CD4-positive, alpha-beta T cell (primary cell): ENCODE data around the gene CFAP161. TPM values are rescaled to one million over a fixed set of nuclear protein-coding genes. Genes with fewer than 3 reads are reported as not detected.

ENCODE experiments used
- ATAC-seq: fragments of 200-7000 bp; cut with Tn5 transposase; one replicate; pipeline ENCODE4 v1.10.0; 2022; ENCODE audit warnings: mild to moderate bottlenecking; ENCODE audit not compliant: poor library complexity
- CTCF ChIA-PET: fragments of 350-600 bp; sonication (Branson Sonifier 250); formaldehyde crosslinking; loops from one replicate; lab custom pipeline; 2021; ENCODE audit warnings: antibody characterized with exemption, inconsistent platforms; lab: Charles Lee
- POLR2A ChIA-PET: fragments of 350-600 bp; sonication (Branson Sonifier 250); formaldehyde crosslinking; loops from one replicate; lab custom pipeline; 2021; ENCODE audit warnings: antibody characterized with exemption, inconsistent platforms; lab: Charles Lee
- DNase-seq, 14 experiments: peaks; one replicate each; pipeline ENCODE4 v3.0.0-alpha.2; 2013 to 2020; ENCODE audit warnings: mixed read lengths in 2 of 14
- H3K27ac ChIP-seq, 2 donors: one replicate each; pipeline versions ENCODE4 v1.5.1 to v1.7.0; 2013; ENCODE audit warnings: low read length in 2 of 2, low read depth in 1 of 2, mild to moderate bottlenecking in 1 of 2
- H3K27me3 ChIP-seq, 2 experiments: 1 replicate in 1 of 2; 2 replicates in 1 of 2; pipeline versions ENCODE4 v1.6.1 to v1.7.0; 2013; ENCODE audit warnings: low read length in 2 of 2, control low read depth in 1 of 2, mild to moderate bottlenecking in 1 of 2, moderate library complexity in 1 of 2; ENCODE audit not compliant: insufficient read depth in 2 of 2, control insufficient read depth in 1 of 2
- H3K36me3 ChIP-seq: one replicate; pipeline ENCODE4 v1.6.1; 2013; ENCODE audit warnings: low read length, control low read depth; ENCODE audit not compliant: insufficient read depth
- H3K4me1 ChIP-seq: one replicate; pipeline ENCODE4 v1.6.1; 2013; ENCODE audit warnings: low read length, control low read depth; ENCODE audit not compliant: insufficient read depth
- H3K4me3 ChIP-seq: one replicate; pipeline ENCODE4 v1.5.1; 2013; ENCODE audit warnings: mild to moderate bottlenecking, low read length, moderate library complexity
- H3K9me3 ChIP-seq, 2 experiments: 1 replicate in 1 of 2; 2 replicates in 1 of 2; pipeline versions ENCODE4 v1.6.1 to v1.7.0; 2013; ENCODE audit warnings: low read length in 2 of 2, mild to moderate bottlenecking in 2 of 2, control low read depth in 1 of 2, moderate library complexity in 1 of 2; ENCODE audit not compliant: control insufficient read depth in 1 of 2, insufficient read depth in 1 of 2
- H3K27ac Mint-ChIP-seq: one replicate; pipeline ENCODE4 v1.8.0; 2020; ENCODE audit warnings: mixed read lengths
- H3K27me3 Mint-ChIP-seq: one replicate; pipeline ENCODE4 v1.8.0; 2021; ENCODE audit warnings: mixed read lengths
- H3K36me3 Mint-ChIP-seq: one replicate; pipeline ENCODE4 v1.8.0; 2021; ENCODE audit warnings: low read depth, mixed read lengths
- H3K4me1 Mint-ChIP-seq: one replicate; pipeline ENCODE4 v1.8.0; 2021; ENCODE audit warnings: low read depth, mixed read lengths
- H3K4me3 Mint-ChIP-seq: one replicate; pipeline ENCODE4 v1.8.0; 2020; ENCODE audit warnings: mild to moderate bottlenecking, mixed read lengths
- H3K9me3 Mint-ChIP-seq: one replicate; pipeline ENCODE4 v1.8.0; 2020; ENCODE audit warnings: mixed read lengths
- intact Hi-C, 2 experiments: fragments of 100-400 bp; cut with DNase I in 1 of 2; cut with micrococcal nuclease in 1 of 2; formaldehyde crosslinking; loops; one replicate each; pipeline versions ENCODE4 v1.15.1 to v1.9.0; 2023 to 2025; cut with DNase I, micrococcal nuclease
- total RNA-seq, 174 experiments: library from RNA in 2 of 174; stranded (reverse) in 2 of 174; gene quantifications; one replicate each; pipeline ENCODE4 v1.2.3 and lab custom pipeline; 2021 to 2026
- TF ChIP-seq, protein P1 (sequence below): fragments of 200-600 bp; IDR thresholded peaks from one replicate; pipeline ENCODE4 v1.8.0; 2022; ENCODE audit warnings: antibody characterized with exemption, mild to moderate bottlenecking

Gene CFAP161
- total RNA-seq, 2 experiments from 2014 or later = not detected

DNA sequence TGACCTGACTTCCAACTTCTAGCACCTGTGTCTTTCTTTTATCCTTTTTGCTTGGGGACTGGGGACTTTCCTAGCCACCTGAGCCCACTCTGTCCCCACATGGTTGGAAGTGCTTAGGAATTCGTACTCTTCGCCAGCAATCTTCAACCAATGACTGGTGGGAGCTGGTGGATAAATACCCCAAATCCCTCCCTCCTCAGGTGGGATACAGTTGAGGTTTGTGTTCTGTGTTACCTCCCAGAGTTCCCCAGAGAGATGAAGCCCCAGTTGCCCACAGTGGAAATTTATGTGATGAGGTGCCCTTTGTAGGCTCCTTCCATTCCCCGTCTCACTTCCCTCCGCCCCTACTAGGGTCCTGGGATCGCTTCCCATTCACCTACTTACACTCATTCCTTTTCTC is 40.1 kb upstream of the CFAP161 start:
- H3K4me1 ChIP-seq = peaks cover 2% of the 10 kb centered on the region
- ChIA-PET CTCF (no interaction called here), POLR2A (no interaction called here)
- peaks cover 71% of the 10 kb centered on the region for H3K27me3 Mint-ChIP-seq
- intact Hi-C loops = no loop called here
- no peaks in the 10 kb centered on the region for H3K9me3 Mint-ChIP-seq
- no peak overlapping the region for H3K4me3 ChIP-seq
- H3K36me3 Mint-ChIP-seq = no peaks in the 10 kb centered on the region
- H3K4me3 Mint-ChIP-seq = no peak overlapping the region
- H3K4me1 Mint-ChIP-seq = peaks cover 13% of the 10 kb centered on the region
- no peak for DNase-seq
- H3K36me3 ChIP-seq = no peaks in the 10 kb centered on the region
- no peaks in the 10 kb centered on the region for H3K9me3 ChIP-seq
- H3K27me3 ChIP-seq = peaks cover 25 to 28% of the 10 kb centered on the region in 2 experiments
- ATAC-seq = no peak
- H3K27ac ChIP-seq = no peak overlapping the region
- TF ChIP-seq, protein P1, sequence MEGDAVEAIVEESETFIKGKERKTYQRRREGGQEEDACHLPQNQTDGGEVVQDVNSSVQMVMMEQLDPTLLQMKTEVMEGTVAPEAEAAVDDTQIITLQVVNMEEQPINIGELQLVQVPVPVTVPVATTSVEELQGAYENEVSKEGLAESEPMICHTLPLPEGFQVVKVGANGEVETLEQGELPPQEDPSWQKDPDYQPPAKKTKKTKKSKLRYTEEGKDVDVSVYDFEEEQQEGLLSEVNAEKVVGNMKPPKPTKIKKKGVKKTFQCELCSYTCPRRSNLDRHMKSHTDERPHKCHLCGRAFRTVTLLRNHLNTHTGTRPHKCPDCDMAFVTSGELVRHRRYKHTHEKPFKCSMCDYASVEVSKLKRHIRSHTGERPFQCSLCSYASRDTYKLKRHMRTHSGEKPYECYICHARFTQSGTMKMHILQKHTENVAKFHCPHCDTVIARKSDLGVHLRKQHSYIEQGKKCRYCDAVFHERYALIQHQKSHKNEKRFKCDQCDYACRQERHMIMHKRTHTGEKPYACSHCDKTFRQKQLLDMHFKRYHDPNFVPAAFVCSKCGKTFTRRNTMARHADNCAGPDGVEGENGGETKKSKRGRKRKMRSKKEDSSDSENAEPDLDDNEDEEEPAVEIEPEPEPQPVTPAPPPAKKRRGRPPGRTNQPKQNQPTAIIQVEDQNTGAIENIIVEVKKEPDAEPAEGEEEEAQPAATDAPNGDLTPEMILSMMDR = no peak
- no peak overlapping the region for H3K27ac Mint-ChIP-seq

DNA sequence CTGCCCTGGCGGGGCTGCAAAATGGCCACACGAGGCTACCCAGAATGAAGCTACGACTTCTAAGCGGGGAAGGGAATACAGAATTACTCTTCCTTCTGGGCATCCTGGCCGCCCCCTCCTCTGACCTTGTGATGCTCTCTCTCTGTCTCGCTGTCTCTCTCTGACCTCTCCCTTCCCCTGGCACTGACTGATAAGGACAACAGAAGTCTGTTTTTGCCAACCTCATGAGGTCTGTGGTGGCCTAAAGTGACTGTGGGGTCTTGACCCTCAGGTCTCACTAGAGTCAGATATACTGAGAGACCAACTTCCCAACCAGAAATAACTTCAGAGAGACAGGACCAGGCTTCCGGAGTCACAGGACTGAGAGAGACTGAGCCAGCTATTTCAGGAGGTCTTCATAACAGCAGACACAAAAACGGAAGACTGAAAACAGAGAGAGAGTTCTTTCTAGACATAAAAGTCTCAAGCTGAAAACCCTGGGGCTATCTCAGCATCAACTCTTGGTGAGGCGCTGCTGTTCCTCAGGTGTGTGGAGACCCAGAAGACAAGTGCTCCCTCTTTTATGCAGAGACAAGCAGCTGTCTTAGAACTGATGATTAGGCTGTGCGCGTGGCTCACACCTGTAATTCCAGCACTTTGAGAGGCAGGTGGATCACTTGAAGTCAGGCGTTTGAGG is 38.2 kb upstream of the CFAP161 start:
- H3K27me3 ChIP-seq = peaks cover 30 to 32% of the 10 kb centered on the region in 2 experiments
- no peaks in the 10 kb centered on the region for H3K36me3 ChIP-seq
- Mint-ChIP-seq H3K4me1 (peaks cover 14% of the 10 kb centered on the region), H3K4me3 (no peak overlapping the region), H3K9me3 (no peaks in the 10 kb centered on the region), H3K27ac (no peak overlapping the region), H3K36me3 (no peaks in the 10 kb centered on the region), H3K27me3 (peaks cover 60% of the 10 kb centered on the region)
- H3K27ac ChIP-seq = no peak overlapping the region
- intact Hi-C loops = no loop called here
- DNase-seq = no peak
- peaks cover 7% of the 10 kb centered on the region for H3K4me1 ChIP-seq
- no peak overlapping the region for H3K4me3 ChIP-seq
- CTCF ChIA-PET = no interaction called here
- no peak for ATAC-seq
- POLR2A ChIA-PET = interaction anchor here (0.8 kb wide), 1 partner anchor 110 kb away, joined by 3 read pairs; no protein-coding TSS in a partner anchor
- no peaks in the 10 kb centered on the region for H3K9me3 ChIP-seq
- TF ChIP-seq, protein P1 = no peak

DNA sequence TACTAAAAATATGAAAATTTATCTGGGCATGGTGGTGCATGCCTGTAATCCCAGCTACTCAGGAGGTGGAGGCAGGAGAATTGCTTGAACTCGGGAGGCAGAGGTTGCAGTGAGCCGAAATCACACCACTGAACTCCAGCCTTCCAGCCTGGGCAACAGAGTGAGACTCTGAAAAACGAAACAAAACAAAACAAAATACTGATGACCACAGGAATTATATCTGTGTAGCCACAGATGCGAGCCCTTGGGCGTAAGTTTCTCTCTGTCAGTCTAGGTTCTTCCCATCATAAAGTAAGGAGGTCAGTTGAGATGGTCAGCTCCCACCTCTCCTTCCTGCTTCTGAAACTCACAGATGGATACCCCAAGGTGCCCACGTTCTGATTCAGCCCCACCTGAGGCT is 37.7 kb upstream of the CFAP161 start:
- Mint-ChIP-seq H3K27me3 (peaks cover 62% of the 10 kb centered on the region), H3K27ac (no peak overlapping the region), H3K4me3 (no peak overlapping the region), H3K9me3 (no peaks in the 10 kb centered on the region), H3K36me3 (no peaks in the 10 kb centered on the region), H3K4me1 (peaks cover 14% of the 10 kb centered on the region)
- ATAC-seq (no peak), DNase-seq (no peak)
- intact Hi-C loops = no loop called here
- ChIA-PET POLR2A (interaction anchor here (0.8 kb wide), 1 partner anchor 110 kb away, joined by 3 read pairs; no protein-coding TSS in a partner anchor), CTCF (no interaction called here)
- Histone ChIP-seq H3K27me3 (peaks cover 30 to 32% of the 10 kb centered on the region in 2 experiments), H3K9me3 (no peaks in the 10 kb centered on the region), H3K4me3 (no peak overlapping the region), H3K4me1 (peaks cover 7% of the 10 kb centered on the region), H3K27ac (no peak overlapping the region), H3K36me3 (no peaks in the 10 kb centered on the region)
- TF ChIP-seq, protein P1 = no peak
